ENCODE results near the gene PBX3. TPM values are rescaled to one million over a fixed set of nuclear protein-coding genes. Genes with fewer than 3 reads are reported as not detected.

Gene PBX3
- total RNA-seq, 1 experiment from 2014 or later: 46.0 TPM

DNA sequence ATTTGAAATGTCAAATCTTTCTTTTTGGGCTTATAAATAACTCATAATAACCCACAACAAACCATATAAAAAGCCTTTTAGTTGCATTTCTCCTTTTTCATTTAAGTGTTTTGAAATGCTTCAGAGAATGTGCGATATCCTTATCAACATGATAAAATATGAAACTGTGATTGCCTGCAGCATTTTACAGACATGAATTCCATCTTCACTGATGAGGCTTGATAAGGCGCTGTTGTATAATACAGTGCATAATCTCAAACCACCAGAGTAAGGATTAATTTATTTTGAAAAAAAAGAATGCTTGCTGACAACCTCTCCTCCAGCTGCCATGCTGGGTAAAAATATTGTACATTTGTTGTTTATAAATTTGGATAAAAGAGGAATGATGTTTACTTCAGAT, 216.8 kb downstream of the PBX3 start:
- H2BK12ac ChIP-seq (ENCODE audit: insufficient read length, low read depth, low read length): no peak overlapping the region
- H4K5ac ChIP-seq (ENCODE audit: insufficient read length, low read depth, low read length): no peak overlapping the region
- no peaks in the 10 kb centered on the region for H3K4me1 ChIP-seq (ENCODE audit: insufficient read depth, low read length)
- H3K27ac ChIP-seq (ENCODE audit: insufficient read length, low read depth, low read length): no peak overlapping the region
- Mint-ChIP-seq H3K4me3 (no peak overlapping the region), H3K27me3 (ENCODE audit: low read depth) (no peaks in the 10 kb centered on the region), H3K4me1 (peaks cover 17 to 21% of the 10 kb centered on the region in 2 experiments), H3K27ac (no peak overlapping the region), H3K36me3 (ENCODE audit: insufficient read depth in 1 of 3, low read depth in 3 of 3) (peaks cover 6 to 66% (median 62%) of the 10 kb centered on the region in 3 experiments; a peak in 6 of 7 replicates), H3K9me3 (no peaks in the 10 kb centered on the region)
- H3K56ac ChIP-seq (ENCODE audit: insufficient read length, low read depth, low read length): no peak overlapping the region
- WGBS (ENCODE audit: extremely low coverage, insufficient read length, low lambda C conversion rate): no CpG with 5 or more reads among the region's 2 CpGs
- H3K9ac ChIP-seq (ENCODE audit: extremely low read depth, insufficient read length, low read length): no peak overlapping the region
- no peak overlapping the region for H3K4me2 ChIP-seq (ENCODE audit: insufficient read depth, insufficient read length, low read length)
- H3K79me2 ChIP-seq (ENCODE audit: insufficient read depth, low read length): no peaks in the 10 kb centered on the region
- H3K79me1 ChIP-seq (ENCODE audit: insufficient read depth, low read depth, low read length, poor library complexity, severe bottlenecking): no peaks in the 10 kb centered on the region
- no peak overlapping the region for H2BK120ac ChIP-seq (ENCODE audit: low read depth, low read length, poor library complexity, severe bottlenecking)
- H2AK5ac ChIP-seq (ENCODE audit: insufficient read length, low read length): no peak overlapping the region
- no peak overlapping the region for H3K23ac ChIP-seq (ENCODE audit: insufficient read length, low read depth, low read length)
- DNase-seq: no peak
- no peak overlapping the region for H2AFZ ChIP-seq (ENCODE audit: low read length)
- H3K23me2 ChIP-seq (ENCODE audit: insufficient read length, low read depth, low read length, poor library complexity, severe bottlenecking): no peaks in the 10 kb centered on the region
- TF ChIP-seq CTCF (conservative IDR thresholded peaks at IDR 0.05): no peak
- no peak overlapping the region for H4K8ac ChIP-seq (replicated peaks; ENCODE audit: insufficient read length, low read depth, low read length)
- H3K27me3 ChIP-seq (ENCODE audit: insufficient read depth, low read length): no peaks in the 10 kb centered on the region
- H3T11ph ChIP-seq (ENCODE audit: low read length): no peak overlapping the region
- no peak overlapping the region for H2BK15ac ChIP-seq (ENCODE audit: low read depth, low read length)
- no peak overlapping the region for H3K18ac ChIP-seq (ENCODE audit: insufficient read length, low read depth, low read length)
- H4K20me1 ChIP-seq (ENCODE audit: control insufficient read depth, insufficient read depth, insufficient read length): no peaks in the 10 kb centered on the region
- H3K14ac ChIP-seq (ENCODE audit: insufficient read depth, low read length): no peak overlapping the region
- H3K4ac ChIP-seq (ENCODE audit: low read depth, low read length): no peak overlapping the region
- H3K9me3 ChIP-seq (ENCODE audit: control insufficient read depth, low read depth, low read length): no peaks in the 10 kb centered on the region
- no peak overlapping the region for H2BK5ac ChIP-seq (ENCODE audit: insufficient read length, low read length)
- H2BK20ac ChIP-seq (ENCODE audit: low read depth, low read length, poor library complexity, severe bottlenecking): no peak overlapping the region
- no peak overlapping the region for H4K91ac ChIP-seq (ENCODE audit: insufficient read length, low read depth, low read length)
